GM18520 (cell line): Measurements from ENCODE around the gene GYPE.
"Not testable (repeated sequence)": the region's sequence is repeated elsewhere in the genome, so short reads cannot be mapped to it uniquely, and the experiment has no call there.

Experiments used
- ATAC-seq: cut with Tn5 transposase; IDR thresholded peaks from one replicate; pipeline ENCODE4 v1.9.1; 2021; ENCODE audit not compliant: unreplicated experiment

Gene GYPE

DNA sequence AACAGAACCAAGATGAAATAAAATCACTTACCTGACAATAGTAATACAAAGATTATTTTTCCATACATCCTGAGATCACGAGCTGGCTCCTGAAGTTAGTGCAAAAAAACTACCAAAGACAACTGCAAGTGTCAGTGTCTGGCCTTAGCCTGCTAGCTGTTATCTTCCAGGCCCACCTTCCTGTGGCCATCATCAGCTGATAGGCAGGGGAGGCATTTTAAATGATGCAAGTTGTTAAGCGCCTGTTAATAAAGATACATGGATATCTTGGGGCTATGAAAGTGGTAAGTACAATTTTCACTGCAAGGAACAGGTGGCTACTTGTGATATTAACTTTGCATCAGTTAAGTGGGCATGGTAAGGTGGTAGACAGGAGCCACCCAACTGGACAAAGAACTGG, at the start of gene GYPE:
TSS of gene GYPE (minus strand) at position 120 of the 400 bp plus-strand sequence. CDS start at position 68, 52 bp downstream.
- not testable (repeated sequence) for ATAC-seq

DNA sequence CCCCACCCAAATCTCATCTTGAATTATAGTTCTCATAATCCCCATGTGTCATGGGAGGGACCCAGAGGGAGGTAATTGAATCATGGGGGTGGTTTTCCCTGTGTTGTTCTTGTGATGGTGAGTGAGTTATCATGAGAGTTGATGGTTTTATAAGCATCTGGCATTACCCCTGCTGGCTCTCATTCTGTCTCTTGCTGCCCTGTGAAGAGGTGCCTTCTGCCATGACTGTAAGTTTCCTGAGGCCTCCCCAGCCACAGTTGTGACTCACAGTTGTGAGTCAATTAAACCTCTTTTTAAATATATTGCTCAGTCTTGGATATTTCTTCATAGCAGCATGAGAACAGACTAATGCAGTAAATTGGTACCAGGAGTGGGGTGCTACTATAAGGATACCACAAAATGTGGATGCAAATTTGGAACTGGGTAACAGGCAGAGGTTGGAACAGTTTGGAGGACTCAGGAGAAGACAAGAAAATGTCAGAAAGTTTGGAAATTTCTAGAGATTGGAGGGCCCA, 46.2 kb upstream of the GYPE start:
- not testable (repeated sequence) for ATAC-seq

DNA sequence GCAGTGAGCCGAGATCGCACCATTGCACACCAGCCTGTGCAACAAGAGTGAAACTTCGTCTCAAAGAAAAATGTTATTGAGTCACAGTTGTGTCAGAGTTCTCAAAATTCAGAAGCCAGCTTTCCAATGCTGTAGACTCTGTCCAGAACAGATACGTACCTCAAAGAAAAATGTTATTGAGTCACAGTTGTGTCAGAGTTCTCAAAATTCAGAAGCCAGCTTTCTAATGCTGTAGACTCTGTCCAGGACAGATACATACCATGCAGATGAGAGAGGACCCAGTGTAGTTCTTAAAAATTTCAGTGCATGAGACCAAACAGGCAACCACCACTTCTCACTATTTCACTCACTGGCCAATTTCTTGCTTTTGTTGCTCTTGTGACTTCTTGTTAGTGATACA, 45.6 kb upstream of the GYPE start:
- not testable (repeated sequence) for ATAC-seq

DNA sequence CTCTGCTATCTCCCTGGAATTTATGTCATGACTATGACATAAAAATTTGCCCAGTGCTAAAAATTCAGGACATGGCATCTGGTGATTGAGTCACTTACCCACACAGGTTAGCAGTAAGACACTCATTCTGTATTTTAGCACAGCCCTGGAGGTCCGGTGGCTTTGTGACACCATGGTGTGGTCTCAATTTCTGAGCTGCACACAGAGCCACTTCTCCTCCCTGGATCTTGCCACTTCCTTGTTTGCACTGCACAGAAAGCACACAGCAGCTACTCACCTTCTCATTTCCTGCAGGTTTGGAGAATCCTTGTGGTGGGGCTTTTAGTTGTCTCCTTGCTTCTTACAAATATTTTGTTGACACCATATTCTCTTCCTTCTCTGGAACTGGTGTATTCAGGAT, 44.8 kb upstream of the GYPE start:
- not testable (repeated sequence) for ATAC-seq

DNA sequence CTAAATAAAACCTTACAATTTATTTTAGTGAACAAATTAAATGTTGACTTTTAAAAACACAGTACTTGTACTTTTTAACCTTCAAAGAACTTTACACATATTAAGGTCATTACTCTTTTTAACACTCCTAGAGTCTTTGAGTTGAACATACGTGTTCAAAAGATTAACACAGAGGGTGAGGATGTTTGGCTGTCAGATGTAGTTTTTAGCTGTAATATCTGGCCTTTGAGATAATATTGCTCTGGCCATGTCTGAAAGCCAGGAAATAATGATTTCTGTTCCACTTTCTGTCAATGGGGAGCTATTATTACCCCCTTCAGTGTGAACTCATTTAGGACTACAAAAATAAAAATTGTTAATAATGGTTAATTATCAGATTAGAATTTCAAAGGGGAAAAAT, 42.1 kb upstream of the GYPE start:
- ATAC-seq: not testable (repeated sequence)

DNA sequence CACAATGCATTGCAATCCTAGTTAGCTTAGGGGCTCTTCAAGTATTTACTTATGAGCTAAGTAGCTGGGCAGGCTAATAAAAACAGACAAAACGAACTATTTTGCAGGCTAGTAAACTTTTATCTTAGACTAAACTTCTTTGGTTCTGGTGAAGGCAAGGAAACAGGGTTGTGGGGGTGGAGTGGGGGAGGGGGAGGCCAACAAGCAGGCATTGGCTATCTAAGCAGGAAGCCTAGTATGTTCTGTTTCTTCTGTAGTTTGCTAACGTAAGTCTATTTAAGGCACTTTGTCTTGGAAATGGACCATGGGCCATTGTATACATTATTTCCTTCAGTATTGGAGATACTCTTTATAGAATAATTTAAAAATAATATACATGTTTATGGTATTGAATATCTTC, 35.3 kb upstream of the GYPE start:
- not testable (repeated sequence) for ATAC-seq

DNA sequence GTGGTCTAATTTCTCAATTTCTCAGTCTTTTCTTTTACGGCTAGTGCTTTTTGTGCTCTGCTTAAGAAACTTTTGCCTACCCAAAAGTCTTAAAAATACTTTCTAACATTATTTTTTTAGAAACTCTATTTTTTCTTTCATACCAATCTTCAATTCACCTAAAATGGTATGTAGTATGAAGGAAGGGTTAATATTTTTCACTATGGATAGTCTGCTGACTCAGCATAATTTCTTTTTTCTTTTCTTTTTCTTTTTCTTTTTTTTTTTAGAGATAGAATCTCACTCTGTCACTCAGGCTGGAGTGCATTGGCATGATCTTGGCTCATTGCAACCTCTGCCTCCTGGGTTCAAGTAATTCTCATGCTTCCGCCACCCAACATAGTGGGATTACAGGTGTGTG, 34.2 kb upstream of the GYPE start:
- ATAC-seq: no peak

DNA sequence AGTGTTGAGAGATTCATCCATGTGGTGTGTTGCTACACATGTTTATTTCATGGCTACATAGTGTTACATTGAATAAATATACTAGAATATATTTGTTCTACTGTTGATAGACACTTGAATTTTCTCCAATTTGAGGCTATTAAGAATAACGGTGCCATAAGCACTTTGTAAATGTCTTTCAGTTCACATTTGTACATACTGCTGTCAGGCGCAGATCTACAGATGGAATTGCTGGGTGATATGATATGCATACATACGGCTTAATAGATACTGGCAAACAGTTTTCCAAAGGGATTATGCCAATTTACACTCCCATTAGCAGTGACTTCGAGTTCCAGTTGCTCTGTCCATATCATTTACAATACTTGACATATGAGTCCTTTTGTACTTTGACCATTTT, 33.5 kb upstream of the GYPE start:
- not testable (repeated sequence) for ATAC-seq

DNA sequence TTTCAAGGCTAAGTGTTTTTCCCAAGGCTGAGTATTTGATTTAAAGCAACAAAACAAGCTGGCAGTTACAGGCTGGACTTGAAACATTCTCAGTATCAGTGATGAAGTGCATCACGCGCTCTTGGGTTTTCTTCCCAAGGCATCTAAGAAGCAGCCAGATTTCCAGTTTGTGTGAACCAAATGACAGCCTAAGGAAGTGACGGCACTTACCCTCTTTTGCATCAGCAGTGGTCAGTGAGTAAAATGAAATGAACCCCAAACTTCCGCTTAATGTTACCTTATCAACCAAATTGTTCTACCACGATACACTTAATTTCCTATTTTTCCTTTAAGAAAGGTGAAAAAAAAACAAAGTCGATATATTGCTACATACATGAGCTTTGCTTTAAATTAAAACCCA, 15.8 kb upstream of the GYPE start:
- no peak for ATAC-seq

DNA sequence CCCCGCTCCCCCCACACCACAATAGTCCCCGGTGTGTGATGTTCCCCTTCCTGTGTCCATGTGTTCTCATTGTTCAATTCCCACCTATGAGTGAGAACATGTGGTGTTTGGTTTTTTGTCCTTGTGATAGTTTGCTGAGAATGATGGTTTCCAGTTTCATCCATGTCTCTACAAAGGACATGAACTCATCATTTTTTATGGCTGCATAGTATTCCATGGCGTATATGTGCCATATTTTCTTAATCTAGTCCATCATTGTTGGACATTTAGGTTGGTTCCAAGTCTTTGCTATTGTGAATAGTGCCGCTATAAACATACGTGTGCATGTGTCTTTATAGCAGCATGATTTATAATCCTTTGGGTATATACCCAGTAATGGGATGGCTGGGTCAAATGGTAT, 11.1 kb upstream of the GYPE start:
- ATAC-seq: not testable (repeated sequence)

DNA sequence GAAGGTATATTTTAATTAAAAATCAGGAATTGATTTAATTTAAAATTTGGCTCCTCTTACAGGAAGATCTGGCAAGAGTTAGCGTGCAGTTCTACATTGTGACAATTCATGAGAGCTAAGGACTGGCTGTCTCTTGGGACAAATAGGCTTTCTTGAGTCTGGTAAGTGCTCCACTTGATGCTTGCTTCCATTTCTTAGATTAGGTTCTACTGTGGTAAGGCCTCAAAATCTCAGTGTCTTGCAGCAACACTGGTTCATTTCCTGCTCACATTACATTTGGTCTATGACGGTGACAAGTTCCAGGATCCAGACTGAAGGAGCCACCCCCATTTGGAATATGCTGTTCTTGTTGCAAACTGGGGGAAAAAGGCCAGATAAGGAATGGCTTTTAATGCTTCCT, 7.1 kb upstream of the GYPE start:
- not testable (repeated sequence) for ATAC-seq

DNA sequence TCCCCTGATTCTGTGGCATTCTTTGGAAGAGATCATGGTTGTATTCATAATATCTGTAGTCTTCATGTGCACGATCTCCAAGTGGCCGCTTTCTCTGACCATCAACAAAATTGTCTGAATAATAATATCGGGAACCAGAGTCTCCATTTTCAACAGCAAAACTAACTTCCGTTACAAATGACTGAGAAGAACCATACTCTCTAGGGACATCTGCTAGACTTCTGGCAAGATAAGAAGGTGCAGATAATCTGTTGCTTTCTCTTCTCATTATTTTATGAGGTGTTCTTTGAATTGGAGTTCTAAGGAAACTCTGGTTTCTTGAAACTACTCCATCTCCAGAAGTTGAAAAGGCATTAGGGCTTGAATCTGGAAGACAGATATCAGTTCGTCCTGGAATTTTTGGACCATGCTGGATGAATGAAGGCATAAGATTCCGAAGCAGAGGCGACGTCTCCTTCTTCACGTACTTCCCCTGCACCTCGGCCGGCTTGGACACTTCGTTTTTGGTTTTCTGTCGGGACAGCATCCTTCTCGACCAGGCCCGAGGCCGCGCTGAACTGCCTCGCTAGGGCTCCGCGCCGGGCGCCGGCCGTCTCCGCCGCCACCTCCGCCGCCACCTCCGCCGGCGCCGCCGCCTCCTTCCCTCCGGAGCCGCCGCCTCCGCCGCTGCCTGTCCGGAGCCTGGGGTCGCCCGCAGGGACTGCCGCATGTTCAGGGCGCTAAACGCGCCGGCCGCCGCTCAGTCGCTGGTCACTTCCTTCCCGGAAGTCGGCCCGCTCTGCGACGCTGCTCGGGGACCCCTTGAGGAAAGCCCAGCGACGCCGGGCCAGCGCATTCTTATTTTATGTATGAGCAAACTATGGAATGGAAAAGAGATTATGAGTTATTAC, 6.4 kb upstream of the GYPE start:
- peak; percentile 47 for ATAC-seq

DNA sequence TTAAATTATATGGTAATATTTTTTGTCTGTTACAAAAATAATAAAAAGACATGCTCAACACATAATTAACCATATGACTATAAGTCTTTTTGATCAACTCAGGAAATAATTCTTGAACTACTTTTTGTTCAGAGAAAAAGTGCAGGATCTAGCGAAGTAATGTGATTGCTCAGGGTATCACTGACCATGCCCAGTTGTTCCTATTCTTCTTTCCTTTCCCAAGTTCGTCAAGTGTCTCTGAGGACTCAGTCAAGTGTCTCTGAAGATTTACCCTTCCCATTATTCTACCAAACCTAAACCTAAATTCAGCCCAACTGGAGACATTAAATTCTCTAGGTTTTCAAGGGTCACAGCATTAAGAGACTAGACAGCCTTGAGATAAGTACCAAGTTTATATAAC, 5.5 kb upstream of the GYPE start:
- ATAC-seq: not testable (repeated sequence)

DNA sequence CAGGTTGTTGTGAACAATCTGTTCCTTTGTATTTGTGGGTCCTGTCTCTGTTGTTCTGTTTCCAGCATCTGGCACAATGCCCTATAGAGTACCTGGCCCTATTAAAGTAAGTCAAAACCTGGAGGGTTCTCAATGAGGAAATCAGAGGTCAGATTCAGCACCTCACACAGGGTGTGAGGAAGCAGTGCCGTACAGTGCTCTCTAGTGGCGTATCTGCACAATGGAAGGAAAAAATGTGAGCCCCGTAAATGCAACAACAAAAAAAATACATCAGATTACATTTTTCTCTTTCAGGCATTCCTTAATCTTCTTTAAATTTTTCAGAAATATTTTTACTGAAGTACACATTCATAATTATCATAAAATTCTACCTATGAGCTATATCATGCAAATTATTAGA, 2.5 kb upstream of the GYPE start:
- peak; percentile 52 for ATAC-seq

DNA sequence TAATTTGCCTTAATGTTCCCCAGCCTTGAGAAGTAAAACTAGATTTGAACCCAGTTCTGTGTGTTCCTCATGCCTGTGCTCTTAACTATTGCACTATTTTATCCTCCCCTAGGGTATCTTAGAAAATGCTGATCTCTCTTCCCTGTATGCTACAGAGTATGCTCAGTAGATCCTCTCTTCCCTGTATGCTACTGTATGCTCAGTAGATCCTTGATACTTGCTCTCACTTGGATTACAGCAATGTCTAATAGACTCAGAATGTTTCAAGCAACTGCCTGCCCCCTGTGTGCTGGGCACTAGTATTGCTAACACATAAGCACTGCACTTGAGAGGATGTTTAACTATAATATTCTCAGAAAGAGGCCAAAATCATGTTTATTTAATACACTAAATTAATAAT, 928 bp downstream of the GYPE start:
- ATAC-seq: not testable (repeated sequence)

DNA sequence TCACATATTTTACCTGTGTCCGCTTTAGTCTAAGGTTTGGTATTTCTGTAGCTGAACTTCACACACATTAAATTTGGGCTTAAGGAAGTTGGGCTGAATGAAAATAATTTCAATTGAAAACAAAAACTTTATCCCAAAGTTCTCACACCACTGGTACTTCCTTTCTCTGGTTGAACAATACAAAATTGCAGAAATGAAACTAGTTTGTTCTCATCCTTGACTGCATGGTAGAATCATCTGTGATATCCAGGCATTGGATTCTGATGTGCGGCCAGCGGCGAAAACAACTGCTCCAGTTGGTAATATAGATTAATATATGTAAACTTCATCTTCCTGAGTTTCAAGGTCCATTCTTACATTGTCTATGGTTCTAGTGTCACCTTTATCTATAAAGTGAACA, 15.0 kb downstream of the GYPE start:
- ATAC-seq: not testable (repeated sequence)

DNA sequence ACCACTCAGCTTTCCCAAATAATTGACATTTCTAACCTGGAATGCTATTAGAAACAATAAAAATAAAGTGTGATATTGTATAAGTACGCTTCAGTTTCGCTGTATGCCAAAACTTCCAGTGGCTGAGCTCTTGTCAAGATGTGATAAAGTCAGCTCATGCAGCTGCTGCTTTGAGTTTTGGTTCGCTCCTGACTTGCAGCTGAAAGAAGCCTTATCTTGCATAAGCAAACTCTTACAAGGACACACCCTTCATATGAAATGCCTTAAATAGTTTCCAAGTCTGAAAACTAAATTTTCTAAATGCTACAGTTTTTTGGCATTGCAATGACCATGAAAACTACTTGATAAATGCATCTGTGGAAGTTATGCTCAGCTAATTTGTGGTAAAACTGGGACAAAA, 17.2 kb downstream of the GYPE start:
- not testable (repeated sequence) for ATAC-seq

DNA sequence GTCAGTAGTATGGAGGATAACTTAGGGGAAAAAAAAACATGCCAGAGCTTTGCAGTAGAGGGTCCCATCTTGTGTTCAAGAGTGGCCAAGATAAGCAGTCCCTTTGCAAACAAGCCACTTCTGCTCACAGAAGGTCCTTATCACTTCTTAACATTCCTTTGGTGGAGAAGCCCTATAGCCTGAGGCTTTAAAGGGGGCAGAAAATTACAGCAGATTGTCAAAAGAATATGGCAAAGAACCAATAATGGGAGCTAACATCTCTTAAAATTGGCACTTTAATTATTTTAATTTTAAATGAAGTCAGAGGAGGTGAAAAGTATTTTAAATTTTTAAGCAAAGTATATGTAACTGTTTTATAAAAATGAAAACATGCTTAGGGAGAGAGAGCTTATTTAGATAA, 20.4 kb downstream of the GYPE start:
- not testable (repeated sequence) for ATAC-seq

DNA sequence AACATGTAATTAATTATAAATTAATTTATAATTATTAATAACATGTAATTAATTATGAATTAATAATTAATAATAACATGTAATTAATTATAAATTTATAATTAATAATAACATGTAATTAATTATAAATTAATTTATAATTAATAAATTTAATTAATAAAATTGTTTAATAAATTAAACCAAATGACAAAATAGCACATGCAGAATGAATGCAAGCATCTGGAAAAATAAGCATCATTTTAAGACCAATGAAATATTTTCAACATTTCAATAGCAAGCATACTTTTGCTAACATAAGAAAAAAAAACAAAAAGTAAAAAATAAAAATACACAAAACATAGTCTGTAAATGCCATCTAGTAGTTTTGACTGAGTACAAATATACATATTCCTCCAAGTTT, 21.8 kb downstream of the GYPE start:
- ATAC-seq: no peak

DNA sequence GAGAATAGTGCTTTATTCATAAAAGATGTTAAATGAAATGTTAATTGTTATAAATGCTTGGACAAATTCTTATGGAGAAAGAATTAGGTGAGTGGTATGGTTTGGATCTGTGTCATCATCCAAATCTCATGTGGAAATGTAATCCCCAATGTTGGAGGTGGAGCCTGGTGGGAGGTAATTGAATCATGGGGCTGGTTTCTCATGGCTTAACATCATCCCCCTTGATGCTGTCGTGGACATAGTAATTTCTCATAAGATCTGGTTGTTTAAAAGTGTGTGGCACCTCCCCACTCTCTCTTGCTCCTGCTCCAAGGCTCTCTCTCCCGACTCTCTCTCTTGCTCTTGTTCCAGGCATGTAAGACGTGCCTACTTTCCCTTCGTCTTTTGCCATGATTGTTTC, 22.5 kb downstream of the GYPE start:
- ATAC-seq: no peak

DNA sequence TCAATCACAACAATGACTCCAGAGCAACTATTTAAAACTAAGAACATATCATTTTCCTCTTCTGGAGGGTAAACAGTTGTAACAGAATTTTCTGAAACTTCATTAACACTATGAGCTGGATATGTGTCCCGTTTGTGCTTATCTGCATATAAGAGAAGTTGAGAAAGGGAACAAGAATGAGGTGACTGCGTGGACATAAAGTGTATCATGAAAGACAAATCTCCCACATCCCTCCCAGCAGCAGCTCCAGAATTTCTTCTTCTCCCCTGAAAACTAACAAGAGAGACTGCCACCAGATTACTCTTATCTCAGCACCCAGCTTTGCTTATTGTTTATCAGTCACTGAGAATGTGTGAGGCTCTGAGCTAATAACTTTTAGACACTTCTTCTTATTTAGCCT, 25.8 kb downstream of the GYPE start:
- not testable (repeated sequence) for ATAC-seq

DNA sequence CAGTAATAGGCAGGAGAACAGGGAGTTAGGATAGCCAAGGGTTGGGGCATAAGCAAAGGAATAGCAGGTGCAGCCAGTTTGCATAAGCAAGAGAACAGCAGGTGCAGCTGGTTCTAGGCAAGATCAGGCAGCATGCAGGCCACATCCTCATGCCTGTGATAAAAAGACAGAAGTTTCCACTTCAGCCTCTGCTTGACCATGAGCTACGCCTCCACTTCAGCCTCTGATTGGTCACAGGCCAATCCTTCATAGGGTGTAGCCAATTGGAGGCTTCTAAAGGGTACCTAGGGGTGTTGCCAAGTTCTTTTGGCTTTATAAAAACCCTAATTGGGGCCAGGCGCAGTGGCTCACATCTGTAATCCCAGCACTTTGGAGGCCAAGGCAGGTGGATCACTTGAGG, 30.0 kb downstream of the GYPE start:
- ATAC-seq: not testable (repeated sequence)
